ENCODE data around the gene SETD2. TPM values are rescaled to one million over a fixed set of nuclear protein-coding genes. Genes with fewer than 3 reads are reported as not detected.

SETD2 gene
- total and polyA plus RNA-seq, 9 of the 15 experiments (the other 6 are each of a cell fraction or from before 2014, with no cell fraction given): 8.2 to 44.0 (median 33.6) TPM

DNA sequence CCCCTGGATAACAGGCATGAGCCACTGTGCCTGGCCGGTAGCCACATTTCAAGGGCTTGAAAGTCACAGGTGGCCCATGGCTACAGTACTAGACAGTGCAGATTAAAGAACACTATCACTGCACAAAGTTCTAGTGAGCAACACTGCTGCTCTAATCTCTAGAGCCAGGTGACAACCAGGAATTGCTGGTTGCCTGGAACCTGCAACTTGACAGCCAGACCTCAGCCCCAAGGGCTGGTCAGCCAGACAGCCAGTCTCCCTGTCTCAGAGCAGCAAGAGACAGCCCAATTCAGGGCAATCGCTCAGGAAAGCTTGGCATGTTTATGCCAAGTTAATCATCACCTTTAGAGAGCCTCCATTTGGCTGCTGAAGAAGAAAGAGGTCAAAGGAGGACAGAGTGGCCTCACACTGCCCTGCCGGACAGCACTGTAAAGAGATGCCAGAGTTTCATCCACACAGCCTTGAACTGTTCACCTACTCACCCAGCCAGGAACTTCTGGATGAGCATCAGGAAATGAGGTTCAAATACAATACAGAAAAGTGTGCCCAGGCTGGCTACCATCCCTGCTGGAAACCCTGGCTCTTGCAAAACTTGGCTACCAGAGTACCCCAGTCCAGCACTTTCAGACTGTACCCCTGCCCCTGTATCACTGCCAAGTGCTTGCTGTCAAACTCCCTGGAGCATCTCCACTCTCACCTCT lies 193.4 kb downstream of the SETD2 start (continued):
- TF ChIP-seq SMAD4 (CRISPR knock-in tag; conservative IDR thresholded peaks at IDR 0.05) (peak; percentile 86), JUND (IDR thresholded peaks at IDR 0.05; ENCODE audit: borderline replicate concordance, low read depth, low read length) (0 out of 2 replicates have a peak, but pooled peaks have one; percentile 12), JUND (tag; IDR thresholded peaks at IDR 0.05; ENCODE audit: borderline replicate concordance, low read depth, low read length) (no peak), FOSL1 (tag; conservative IDR thresholded peaks at IDR 0.05) (no peak), CEBPG (CRISPR knock-in tag; IDR thresholded peaks at IDR 0.05) (peak; percentile 28; the same call in 1 of the 2 replicates), CEBPG (tag; conservative IDR thresholded peaks at IDR 0.05 in 1 of 2, IDR thresholded peaks at IDR 0.05 in 1 of 2) (no peak), MED1 (CRISPR knock-in tag; IDR thresholded peaks at IDR 0.05; ENCODE audit: borderline replicate concordance) (no peak), POLR2AphosphoS5 (IDR thresholded peaks at IDR 0.05; ENCODE audit: control insufficient read depth, insufficient read depth, low read depth, low read length) (peak; percentile 64), CBFA2T2 (conservative IDR thresholded peaks at IDR 0.05) (peak; percentile 85), STAT5A (IDR thresholded peaks at IDR 0.05; ENCODE audit: borderline replicate concordance, low read length) (peak; percentile 55), ARID1B (IDR thresholded peaks at IDR 0.05) (peak; percentile 76), TRIM24 (IDR thresholded peaks at IDR 0.05) (peak; percentile 14 to 36; a peak in 1 of 4 replicates), MTA2 (IDR thresholded peaks at IDR 0.05; ENCODE audit: low read depth) (0 out of 2 replicates have a peak, but pooled peaks have one; percentile 25), SLC30A9 (CRISPR knock-in tag; IDR thresholded peaks at IDR 0.05) (no peak), CXXC5 (CRISPR knock-in tag; IDR thresholded peaks at IDR 0.05) (peak; percentile 29; the same call in 1 of the 2 replicates), ZNF668 (CRISPR knock-in tag; IDR thresholded peaks at IDR 0.05) (no peak), RCOR1 (IDR thresholded peaks at IDR 0.05; ENCODE audit: borderline replicate concordance in 1 of 2, low read depth in 2 of 2, low read length in 2 of 2) (0 out of 4 replicates have a peak, but pooled peaks of 1 of the 2 experiments have one; percentile 32), SOX6 (IDR thresholded peaks at IDR 0.05) (peak; percentile 40), TAL1 (IDR thresholded peaks at IDR 0.05) (peak; percentile 74)
- TF ChIP-seq, protein P1, sequence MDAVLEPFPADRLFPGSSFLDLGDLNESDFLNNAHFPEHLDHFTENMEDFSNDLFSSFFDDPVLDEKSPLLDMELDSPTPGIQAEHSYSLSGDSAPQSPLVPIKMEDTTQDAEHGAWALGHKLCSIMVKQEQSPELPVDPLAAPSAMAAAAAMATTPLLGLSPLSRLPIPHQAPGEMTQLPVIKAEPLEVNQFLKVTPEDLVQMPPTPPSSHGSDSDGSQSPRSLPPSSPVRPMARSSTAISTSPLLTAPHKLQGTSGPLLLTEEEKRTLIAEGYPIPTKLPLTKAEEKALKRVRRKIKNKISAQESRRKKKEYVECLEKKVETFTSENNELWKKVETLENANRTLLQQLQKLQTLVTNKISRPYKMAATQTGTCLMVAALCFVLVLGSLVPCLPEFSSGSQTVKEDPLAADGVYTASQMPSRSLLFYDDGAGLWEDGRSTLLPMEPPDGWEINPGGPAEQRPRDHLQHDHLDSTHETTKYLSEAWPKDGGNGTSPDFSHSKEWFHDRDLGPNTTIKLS (IDR thresholded peaks at IDR 0.05; ENCODE audit: borderline replicate concordance, low read depth): peak; percentile 50; the same call in 1 of the 2 replicates
- TF ChIP-seq, protein P2, sequence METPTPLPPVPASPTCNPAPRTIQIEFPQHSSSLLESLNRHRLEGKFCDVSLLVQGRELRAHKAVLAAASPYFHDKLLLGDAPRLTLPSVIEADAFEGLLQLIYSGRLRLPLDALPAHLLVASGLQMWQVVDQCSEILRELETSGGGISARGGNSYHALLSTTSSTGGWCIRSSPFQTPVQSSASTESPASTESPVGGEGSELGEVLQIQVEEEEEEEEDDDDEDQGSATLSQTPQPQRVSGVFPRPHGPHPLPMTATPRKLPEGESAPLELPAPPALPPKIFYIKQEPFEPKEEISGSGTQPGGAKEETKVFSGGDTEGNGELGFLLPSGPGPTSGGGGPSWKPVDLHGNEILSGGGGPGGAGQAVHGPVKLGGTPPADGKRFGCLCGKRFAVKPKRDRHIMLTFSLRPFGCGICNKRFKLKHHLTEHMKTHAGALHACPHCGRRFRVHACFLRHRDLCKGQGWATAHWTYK (CRISPR knock-in tag; IDR thresholded peaks at IDR 0.05): peak; percentile 27; the same call in 1 of the 2 replicates
- TF ChIP-seq, protein P3, sequence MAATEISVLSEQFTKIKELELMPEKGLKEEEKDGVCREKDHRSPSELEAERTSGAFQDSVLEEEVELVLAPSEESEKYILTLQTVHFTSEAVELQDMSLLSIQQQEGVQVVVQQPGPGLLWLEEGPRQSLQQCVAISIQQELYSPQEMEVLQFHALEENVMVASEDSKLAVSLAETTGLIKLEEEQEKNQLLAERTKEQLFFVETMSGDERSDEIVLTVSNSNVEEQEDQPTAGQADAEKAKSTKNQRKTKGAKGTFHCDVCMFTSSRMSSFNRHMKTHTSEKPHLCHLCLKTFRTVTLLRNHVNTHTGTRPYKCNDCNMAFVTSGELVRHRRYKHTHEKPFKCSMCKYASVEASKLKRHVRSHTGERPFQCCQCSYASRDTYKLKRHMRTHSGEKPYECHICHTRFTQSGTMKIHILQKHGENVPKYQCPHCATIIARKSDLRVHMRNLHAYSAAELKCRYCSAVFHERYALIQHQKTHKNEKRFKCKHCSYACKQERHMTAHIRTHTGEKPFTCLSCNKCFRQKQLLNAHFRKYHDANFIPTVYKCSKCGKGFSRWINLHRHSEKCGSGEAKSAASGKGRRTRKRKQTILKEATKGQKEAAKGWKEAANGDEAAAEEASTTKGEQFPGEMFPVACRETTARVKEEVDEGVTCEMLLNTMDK (IDR thresholded peaks at IDR 0.05; ENCODE audit: borderline replicate concordance, insufficient read depth, low read depth, low read length, poor library complexity, severe bottlenecking): no peak
